ENCODE results near the gene MORC4.
A peak's percentile ranks its signal among the peaks of the same experiment; 100 is the strongest.

MORC4 gene

GRCh38 chrX:106927700-106928099 lies 72.3 kb downstream of the MORC4 start:
- TF ChIP-seq CTCF (IDR thresholded peaks at IDR 0.05; ENCODE audit: low read depth, low read length, missing control alignments): no peak
- H3K4me3 ChIP-seq (ENCODE audit: low read depth, low read length): no peak overlapping the region
- in situ Hi-C loops (cut with HindIII; ENCODE audit: low sequenced_read_pairs): no loop called here
- DNase-seq (ENCODE audit: low read depth): no peak

GRCh38 chrX:106927023-106927422 lies 73.0 kb downstream of the MORC4 start:
- DNase-seq (ENCODE audit: low read depth): no peak
- H3K4me3 ChIP-seq (ENCODE audit: low read depth, low read length): no peak overlapping the region
- in situ Hi-C loops (cut with HindIII; ENCODE audit: low sequenced_read_pairs): no loop called here
- no peak for TF ChIP-seq CTCF (IDR thresholded peaks at IDR 0.05; ENCODE audit: low read depth, low read length, missing control alignments)

GRCh38 chrX:106921637-106922036 lies 78.4 kb downstream of the MORC4 start:
- in situ Hi-C loops (cut with HindIII; ENCODE audit: low sequenced_read_pairs): no loop called here
- no peak for DNase-seq (ENCODE audit: low read depth)
- TF ChIP-seq CTCF (IDR thresholded peaks at IDR 0.05; ENCODE audit: low read depth, low read length, missing control alignments): no peak
- no peak overlapping the region for H3K4me3 ChIP-seq (ENCODE audit: low read depth, low read length)

- DNase-seq (ENCODE audit: low read depth): peak; percentile 27
Measured at GRCh38 chrX:106919932-106920452, 80.0 kb downstream of the MORC4 start, which contains the start of gene CLDN2. Gene CLDN2, plus strand, starts transcription at chrX:106920402. Its CDS starts 7,827 bp downstream, at chrX:106928229.

GRCh38 chrX:106917830-106918500 lies 82.0 kb downstream of the MORC4 start:
- no peak for DNase-seq (ENCODE audit: low read depth)
- in situ Hi-C loops (cut with HindIII; ENCODE audit: low sequenced_read_pairs): no loop called here
- H3K4me3 ChIP-seq (ENCODE audit: low read depth, low read length): no peak overlapping the region
- TF ChIP-seq CTCF (IDR thresholded peaks at IDR 0.05; ENCODE audit: low read depth, low read length, missing control alignments): no peak

More at GRCh38 chrX:106919932-106920452, 80.0 kb downstream of the MORC4 start, which contains the start of gene CLDN2:
- in situ Hi-C loops (cut with HindIII; ENCODE audit: low sequenced_read_pairs): no loop called here
- no peak for TF ChIP-seq CTCF (IDR thresholded peaks at IDR 0.05; ENCODE audit: low read depth, low read length, missing control alignments)
- no peak within 1 kb of the TSS for H3K4me3 ChIP-seq (ENCODE audit: low read depth, low read length)

- no peak overlapping the region for H3K4me3 ChIP-seq (ENCODE audit: low read depth, low read length)
- in situ Hi-C loops (cut with HindIII; ENCODE audit: low sequenced_read_pairs): no loop called here
- TF ChIP-seq CTCF (IDR thresholded peaks at IDR 0.05; ENCODE audit: low read depth, low read length, missing control alignments): no peak
- DNase-seq (ENCODE audit: low read depth): no peak
Measured at GRCh38 chrX:106912864-106913263, 87.1 kb downstream of the MORC4 start.

Measured in astrocyte of the cerebellum (primary cell).